PC-3 (cell line): Measurements from ENCODE around the gene METTL21A. TPM values are rescaled to one million over a fixed set of nuclear protein-coding genes. Genes with fewer than 3 reads are reported as not detected.

Source experiments
- ATAC-seq: fragments of 200-7000 bp; cut with Tn5 transposase; 2 replicates; pipeline ENCODE4 v1.9.1; 2020; ENCODE audit warnings: mild to moderate bottlenecking, moderate library complexity
- BruUV-seq: library from RNA; stranded (reverse); fragments of 400-500 nt; replicated peaks from 2 replicates; lab custom pipeline; 2021; lab: Mats Ljungman, UMichigan
- CTCF ChIA-PET: fragments of 300-600 bp; sonication (Branson Sonifier 250); formaldehyde crosslinking; loops from one replicate; lab custom pipeline; 2022; ENCODE audit warnings: antibody characterized with exemption; lab: Charles Lee
- POLR2A ChIA-PET: fragments of 300-600 bp; sonication (Branson Sonifier 250); formaldehyde crosslinking; loops from one replicate; lab custom pipeline; 2022; ENCODE audit warnings: antibody characterized with exemption; ENCODE audit not compliant: unreplicated experiment; lab: Charles Lee
- DNase-seq: peaks from one replicate; pipeline ENCODE4 v3.0.0-alpha.2; 2015
- H2AFZ ChIP-seq: fragments of 300-600 bp; sonication (generic); 2 replicates; pipeline ENCODE4 v1.6.0; 2016; ENCODE audit warnings: antibody characterized with exemption, low read length
- H3F3A ChIP-seq: fragments of 300-600 bp; sonication (generic); one replicate; pipeline ENCODE4 v1.6.0; 2017; ENCODE audit warnings: antibody characterized with exemption, low read length, control low read depth, mild to moderate bottlenecking; ENCODE audit not compliant: unreplicated experiment
- H3K27ac ChIP-seq: fragments of 300-600 bp; sonication (generic); 2 replicates; pipeline ENCODE4 v1.5.1; 2016; ENCODE audit warnings: mild to moderate bottlenecking, low read length
- H3K27me3 ChIP-seq: fragments of 300-600 bp; sonication (generic); 2 replicates; pipeline ENCODE4 v1.6.1; 2016; ENCODE audit warnings: low read length, mixed read lengths
- H3K36me3 ChIP-seq: fragments of 300-600 bp; sonication (generic); 2 replicates; pipeline ENCODE4 v1.6.1; 2016; ENCODE audit warnings: low read depth, mixed run types, low read length, mixed read lengths
- H3K4me1 ChIP-seq: fragments of 300-600 bp; sonication (generic); 2 replicates; pipeline ENCODE4 v1.5.1; 2016; ENCODE audit warnings: low read length; ENCODE audit not compliant: insufficient read depth
- H3K4me2 ChIP-seq: fragments of 300-600 bp; sonication (generic); 2 replicates; pipeline ENCODE4 v1.6.0; 2016; ENCODE audit warnings: low read length
- H3K4me3 ChIP-seq: fragments of 300-600 bp; sonication (generic); 2 replicates; pipeline ENCODE4 v1.5.1; 2016; ENCODE audit warnings: mild to moderate bottlenecking, low read length, mixed read lengths
- H3K79me2 ChIP-seq: fragments of 300-600 bp; sonication (generic); 2 replicates; pipeline ENCODE4 v1.6.1; 2017; ENCODE audit warnings: low read length, mixed read lengths
- H3K9ac ChIP-seq: fragments of 300-600 bp; sonication (generic); 2 replicates; pipeline ENCODE4 v1.6.0; 2016; ENCODE audit warnings: mild to moderate bottlenecking, low read length
- H3K9me2 ChIP-seq: fragments of 300-600 bp; sonication (generic); replicated peaks from 2 replicates; pipeline ENCODE4 v1.6.1; 2016; ENCODE audit warnings: mixed run types, low read length, mixed read lengths
- H3K9me3 ChIP-seq: fragments of 300-600 bp; sonication (generic); 2 replicates; pipeline ENCODE4 v1.6.1; 2016; ENCODE audit warnings: low read length, mixed read lengths
- H4K20me1 ChIP-seq: fragments of 300-600 bp; sonication (generic); 2 replicates; pipeline ENCODE4 v1.6.1; 2016; ENCODE audit warnings: low read length, mixed read lengths
- CTCF ChIP-seq: fragments of 300-600 bp; sonication (generic); conservative IDR thresholded peaks from 2 replicates; pipeline ENCODE4 v1.5.1; 2017; ENCODE audit warnings: antibody characterized with exemption, low read depth, mild to moderate bottlenecking, low read length
- EZH2 ChIP-seq: fragments of 300-600 bp; sonication (generic); IDR thresholded peaks from one replicate; pipeline ENCODE4 v1.6.1; 2017; ENCODE audit warnings: antibody characterized with exemption, mild to moderate bottlenecking, low read length; ENCODE audit not compliant: unreplicated experiment
- EZH2phosphoT487 ChIP-seq: fragments of 300-600 bp; sonication (generic); IDR thresholded peaks from 2 replicates; pipeline ENCODE4 v1.6.1; 2018; ENCODE audit warnings: mild to moderate bottlenecking, antibody characterized with exemption, low read length, borderline replicate concordance
- intact Hi-C: fragments of 100-400 bp; cut with micrococcal nuclease; formaldehyde crosslinking; loops from 2 replicates; pipeline ENCODE4 v1.9.0; 2023
- total RNA-seq: library from RNA; depleted of rRNA; stranded (reverse); fragments of >200 nt; gene quantifications from 2 replicates; pipeline ENCODE4 v1.2.3, GENCODE V29; 2014

METTL21A gene
- total RNA-seq, 1 experiment from 2014 or later, result 35.3 TPM

DNA sequence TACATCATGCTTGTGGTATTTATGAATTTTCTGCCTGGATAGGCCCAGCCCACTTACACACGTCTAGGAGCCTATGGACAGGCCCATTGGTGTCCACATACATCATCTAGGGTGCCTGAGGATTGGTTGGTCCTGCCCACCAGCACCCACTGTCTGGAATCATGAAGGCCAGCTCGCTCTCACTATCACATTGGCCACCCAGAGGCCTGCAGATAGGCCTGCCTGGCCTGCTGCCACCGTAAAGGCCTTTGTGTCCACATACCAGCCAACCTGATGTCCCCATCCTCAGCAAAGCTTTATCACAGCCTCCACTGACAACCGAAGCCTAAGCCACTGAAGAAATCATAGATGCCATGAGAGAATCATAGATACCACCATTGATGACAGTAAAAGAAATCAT lies 40.2 kb downstream of the METTL21A start:
- intact Hi-C loops, result loop anchor here (2.0 kb wide), 1 partner anchor 40 kb away; the partner anchor contains the start of gene METTL21A
- H3K27me3 ChIP-seq, result no peaks in the 10 kb centered on the region
- no TSS peak for BruUV-seq
- H3K9me3 ChIP-seq, result no peaks in the 10 kb centered on the region
- no peak overlapping the region for H3K27ac ChIP-seq
- H3K4me3 ChIP-seq, result no peak overlapping the region
- no peak for DNase-seq
- H3K4me2 ChIP-seq, result no peak overlapping the region
- H4K20me1 ChIP-seq, result no peaks in the 10 kb centered on the region
- H2AFZ ChIP-seq, result no peak overlapping the region
- TF ChIP-seq EZH2phosphoT487 (no peak), EZH2 (no peak), CTCF (no peak)
- no peak overlapping the region for H3K9ac ChIP-seq
- ATAC-seq, result no peak
- 0 out of 2 replicates have a peak, but pooled peaks cover under 1% of the 10 kb centered on the region for H3K4me1 ChIP-seq
- H3F3A ChIP-seq, result no peaks in the 10 kb centered on the region
- CTCF ChIA-PET, result no interaction called here
- no peaks in the 10 kb centered on the region for H3K79me2 ChIP-seq
- peaks cover 36% of the 10 kb centered on the region for H3K36me3 ChIP-seq
- POLR2A ChIA-PET, result no interaction called here
- no peaks in the 10 kb centered on the region for H3K9me2 ChIP-seq

GRCh38 chr2:207571370-207571769 lies 53.8 kb downstream of the METTL21A start:
- peaks cover 43% of the 10 kb centered on the region for H3K36me3 ChIP-seq

More at GRCh38 chr2:207571370-207571769, 53.8 kb downstream of the METTL21A start:
- Histone ChIP-seq H3K27me3 (no peaks in the 10 kb centered on the region), H3K9ac (no peak overlapping the region), H3K4me3 (no peak overlapping the region), H3K4me1 (no peaks in the 10 kb centered on the region), H3K9me3 (no peaks in the 10 kb centered on the region), H4K20me1 (no peaks in the 10 kb centered on the region), H3K79me2 (no peaks in the 10 kb centered on the region), H3K9me2 (no peaks in the 10 kb centered on the region), H3F3A (no peaks in the 10 kb centered on the region), H2AFZ (no peak overlapping the region), H3K4me2 (no peak overlapping the region), H3K27ac (no peak overlapping the region)
- intact Hi-C loops, result no loop called here
- ChIA-PET CTCF (no interaction called here), POLR2A (no interaction called here)
- DNase-seq (no peak), ATAC-seq (no peak)
- no TSS peak for BruUV-seq
- TF ChIP-seq EZH2phosphoT487, result no peak
- TF ChIP-seq CTCF, result no peak
- TF ChIP-seq EZH2, result no peak
